Measurements from ENCODE around the gene CCDC149. TPM values are rescaled to one million over a fixed set of nuclear protein-coding genes. Genes with fewer than 3 reads are reported as not detected.

CCDC149 gene
- total RNA-seq, 1 donor from 2014 or later = 10.2 TPM

- peak overlapping the region; percentile 5 for H3K27ac Mint-ChIP-seq (ENCODE audit: unreplicated experiment)
- Histone ChIP-seq H3K4me3 (ENCODE audit: insufficient read depth, low read depth, low read length) (no peak overlapping the region), H3K36me3 (ENCODE audit: insufficient read depth, low read length) (no peaks in the 10 kb centered on the region), H3K27ac (ENCODE audit: low read depth, low read length) (peak overlapping the region; percentile 19), H3K9ac (ENCODE audit: low read length) (peak overlapping the region; percentile 19), H3K4me1 (ENCODE audit: insufficient read depth, low read length) (peaks cover 7% of the 10 kb centered on the region), H3K79me2 (ENCODE audit: insufficient read depth, low read length) (no peaks in the 10 kb centered on the region), H3K27me3 (ENCODE audit: insufficient read depth, low read length) (peaks cover 2% of the 10 kb centered on the region), H3K9me3 (ENCODE audit: insufficient read depth, low read depth, low read length) (no peaks in the 10 kb centered on the region), H4K20me1 (ENCODE audit: insufficient read depth, low read length) (no peaks in the 10 kb centered on the region), H2AFZ (ENCODE audit: low read depth, low read length) (no peak overlapping the region), H3K4me2 (ENCODE audit: low read length) (peak overlapping the region; percentile 49)
- H3K9me3 Mint-ChIP-seq (ENCODE audit: unreplicated experiment) = peaks cover 15% of the 10 kb centered on the region
- H3K4me1 Mint-ChIP-seq (ENCODE audit: low read depth, unreplicated experiment) = peaks cover 11% of the 10 kb centered on the region
- no peak for FAIRE-seq
- DNase-seq (ENCODE audit: low read depth) = peak; percentile 76
- TF ChIP-seq, protein P1, sequence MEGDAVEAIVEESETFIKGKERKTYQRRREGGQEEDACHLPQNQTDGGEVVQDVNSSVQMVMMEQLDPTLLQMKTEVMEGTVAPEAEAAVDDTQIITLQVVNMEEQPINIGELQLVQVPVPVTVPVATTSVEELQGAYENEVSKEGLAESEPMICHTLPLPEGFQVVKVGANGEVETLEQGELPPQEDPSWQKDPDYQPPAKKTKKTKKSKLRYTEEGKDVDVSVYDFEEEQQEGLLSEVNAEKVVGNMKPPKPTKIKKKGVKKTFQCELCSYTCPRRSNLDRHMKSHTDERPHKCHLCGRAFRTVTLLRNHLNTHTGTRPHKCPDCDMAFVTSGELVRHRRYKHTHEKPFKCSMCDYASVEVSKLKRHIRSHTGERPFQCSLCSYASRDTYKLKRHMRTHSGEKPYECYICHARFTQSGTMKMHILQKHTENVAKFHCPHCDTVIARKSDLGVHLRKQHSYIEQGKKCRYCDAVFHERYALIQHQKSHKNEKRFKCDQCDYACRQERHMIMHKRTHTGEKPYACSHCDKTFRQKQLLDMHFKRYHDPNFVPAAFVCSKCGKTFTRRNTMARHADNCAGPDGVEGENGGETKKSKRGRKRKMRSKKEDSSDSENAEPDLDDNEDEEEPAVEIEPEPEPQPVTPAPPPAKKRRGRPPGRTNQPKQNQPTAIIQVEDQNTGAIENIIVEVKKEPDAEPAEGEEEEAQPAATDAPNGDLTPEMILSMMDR (IDR thresholded peaks at IDR 0.05; ENCODE audit: insufficient read depth, low read depth, low read length) = no peak
- no peak for TF ChIP-seq EZH2 (IDR thresholded peaks at IDR 0.05; ENCODE audit: insufficient read depth, low read length)
- H3K36me3 Mint-ChIP-seq (ENCODE audit: low read depth, unreplicated experiment) = no peaks in the 10 kb centered on the region
- peaks cover 2% of the 10 kb centered on the region for H3K27me3 Mint-ChIP-seq (ENCODE audit: low read depth, unreplicated experiment)
- no peak overlapping the region for H3K4me3 Mint-ChIP-seq (ENCODE audit: unreplicated experiment)
Measured at GRCh38 chr4:24932515-24933225, 19.8 kb upstream of the CCDC149 start.

DNA sequence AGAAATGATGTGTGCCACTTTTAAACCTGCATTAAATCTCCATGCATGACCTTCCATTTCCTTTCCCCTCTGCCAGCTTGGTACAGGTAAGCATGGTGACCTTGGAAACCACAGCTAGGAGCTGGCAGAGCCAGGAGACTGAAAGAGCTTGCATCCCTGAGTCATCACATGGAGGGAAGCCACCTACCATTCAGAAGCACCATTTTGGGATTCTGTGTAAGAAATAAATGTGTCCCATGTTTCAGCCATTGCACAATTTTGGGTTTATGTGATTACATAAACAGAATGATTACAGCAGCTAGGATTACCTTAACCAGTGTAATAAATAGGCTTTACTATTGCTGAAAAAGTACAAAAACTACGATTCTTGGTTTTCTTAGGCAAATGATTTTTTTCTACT lies 17.3 kb upstream of the CCDC149 start:
- no peak overlapping the region for H3K9ac ChIP-seq (ENCODE audit: low read length)
- FAIRE-seq (no peak), DNase-seq (ENCODE audit: low read depth) (no peak)
- Mint-ChIP-seq H3K4me1 (ENCODE audit: low read depth, unreplicated experiment) (peaks cover 12% of the 10 kb centered on the region), H3K9me3 (ENCODE audit: unreplicated experiment) (no peaks in the 10 kb centered on the region), H3K36me3 (ENCODE audit: low read depth, unreplicated experiment) (no peaks in the 10 kb centered on the region), H3K27me3 (ENCODE audit: low read depth, unreplicated experiment) (peaks cover 5% of the 10 kb centered on the region), H3K4me3 (ENCODE audit: unreplicated experiment) (no peak overlapping the region), H3K27ac (ENCODE audit: unreplicated experiment) (no peak overlapping the region)
- H3K4me3 ChIP-seq (ENCODE audit: insufficient read depth, low read depth, low read length) = no peak overlapping the region
- H3K4me2 ChIP-seq (ENCODE audit: low read length) = no peak overlapping the region
- no peaks in the 10 kb centered on the region for H3K27me3 ChIP-seq (ENCODE audit: insufficient read depth, low read length)
- H2AFZ ChIP-seq (ENCODE audit: low read depth, low read length) = no peak overlapping the region
- no peaks in the 10 kb centered on the region for H4K20me1 ChIP-seq (ENCODE audit: insufficient read depth, low read length)
- TF ChIP-seq EZH2 (IDR thresholded peaks at IDR 0.05; ENCODE audit: insufficient read depth, low read length) = no peak
- TF ChIP-seq, protein P1 (IDR thresholded peaks at IDR 0.05; ENCODE audit: insufficient read depth, low read depth, low read length) = no peak
- H3K27ac ChIP-seq (ENCODE audit: low read depth, low read length) = no peak overlapping the region
- no peaks in the 10 kb centered on the region for H3K79me2 ChIP-seq (ENCODE audit: insufficient read depth, low read length)
- peaks cover 7% of the 10 kb centered on the region for H3K4me1 ChIP-seq (ENCODE audit: insufficient read depth, low read length)
- no peaks in the 10 kb centered on the region for H3K36me3 ChIP-seq (ENCODE audit: insufficient read depth, low read length)
- H3K9me3 ChIP-seq (ENCODE audit: insufficient read depth, low read depth, low read length) = no peaks in the 10 kb centered on the region

GRCh38 chr4:24928708-24929107 lies 15.9 kb upstream of the CCDC149 start:
- peaks cover 20% of the 10 kb centered on the region for H3K4me1 Mint-ChIP-seq (ENCODE audit: low read depth, unreplicated experiment)
- FAIRE-seq = no peak

More at GRCh38 chr4:24928708-24929107, 15.9 kb upstream of the CCDC149 start:
- H3K79me2 ChIP-seq (ENCODE audit: insufficient read depth, low read length) = no peaks in the 10 kb centered on the region
- Mint-ChIP-seq H3K27ac (ENCODE audit: unreplicated experiment) (no peak overlapping the region), H3K27me3 (ENCODE audit: low read depth, unreplicated experiment) (peaks cover 5% of the 10 kb centered on the region), H3K36me3 (ENCODE audit: low read depth, unreplicated experiment) (no peaks in the 10 kb centered on the region), H3K4me3 (ENCODE audit: unreplicated experiment) (no peak overlapping the region), H3K9me3 (ENCODE audit: unreplicated experiment) (no peaks in the 10 kb centered on the region)
- no peak overlapping the region for H3K4me3 ChIP-seq (ENCODE audit: insufficient read depth, low read depth, low read length)
- DNase-seq (ENCODE audit: low read depth) = no peak
- no peaks in the 10 kb centered on the region for H3K27me3 ChIP-seq (ENCODE audit: insufficient read depth, low read length)
- H2AFZ ChIP-seq (ENCODE audit: low read depth, low read length) = no peak overlapping the region
- no peaks in the 10 kb centered on the region for H3K9me3 ChIP-seq (ENCODE audit: insufficient read depth, low read depth, low read length)
- H3K4me1 ChIP-seq (ENCODE audit: insufficient read depth, low read length) = peaks cover 21% of the 10 kb centered on the region
- H3K36me3 ChIP-seq (ENCODE audit: insufficient read depth, low read length) = no peaks in the 10 kb centered on the region
- no peak overlapping the region for H3K27ac ChIP-seq (ENCODE audit: low read depth, low read length)
- no peak overlapping the region for H3K4me2 ChIP-seq (ENCODE audit: low read length)
- no peaks in the 10 kb centered on the region for H4K20me1 ChIP-seq (ENCODE audit: insufficient read depth, low read length)
- H3K9ac ChIP-seq (ENCODE audit: low read length) = no peak overlapping the region
- TF ChIP-seq, protein P1 (IDR thresholded peaks at IDR 0.05; ENCODE audit: insufficient read depth, low read depth, low read length) = no peak
- TF ChIP-seq EZH2 (IDR thresholded peaks at IDR 0.05; ENCODE audit: insufficient read depth, low read length) = no peak

Measured in astrocyte (in vitro differentiated cells and primary cell).